Vagina (tissue), 2 donors: ENCODE data around the gene ENGASE. TPM values are rescaled to one million over a fixed set of nuclear protein-coding genes. Genes with fewer than 3 reads are reported as not detected.
A peak's percentile ranks its signal among the peaks of the same experiment; 100 is the strongest.

ENCODE experiments used
- DNase-seq, 2 donors: peaks; one replicate each; pipeline ENCODE4 v3.0.0-alpha.2; 2017; ENCODE audit errors: extremely low spot score in 2 of 2
- H3K27ac ChIP-seq: fragments of 200-600 bp; sonication (generic); one replicate; pipeline ENCODE4 v1.5.1; 2019
- H3K27me3 ChIP-seq: fragments of 200-600 bp; sonication (generic); one replicate; pipeline ENCODE4 v1.5.1; 2019
- H3K36me3 ChIP-seq, 2 donors: fragments of 200-600 bp; sonication (generic); one replicate each; pipeline ENCODE4 v1.5.1; 2017 to 2019
- H3K4me1 ChIP-seq: fragments of 200-600 bp; sonication (generic); one replicate; pipeline ENCODE4 v1.5.1; 2019
- H3K4me3 ChIP-seq, 2 donors: fragments of 200-600 bp; sonication (generic); 1 replicate in 1 of 2; 2 replicates in 1 of 2; pipeline ENCODE4 v1.5.1; 2016 to 2019
- H3K9me3 ChIP-seq: fragments of 200-600 bp; sonication (generic); one replicate; pipeline ENCODE4 v1.5.1; 2019
- POLR2A ChIP-seq, 2 donors: fragments of 450-650 bp; IDR thresholded peaks; one replicate each; pipeline ENCODE4 v1.6.1; 2017; ENCODE audit warnings: antibody characterized with exemption in 2 of 2, mild to moderate bottlenecking in 2 of 2, moderate library complexity in 2 of 2
- POLR2AphosphoS5 ChIP-seq, 2 donors: sonication (generic); formaldehyde crosslinking; IDR thresholded peaks; one replicate each; pipeline ENCODE4 v1.9.0; 2017; ENCODE audit warnings: antibody characterized with exemption in 2 of 2, mild to moderate bottlenecking in 2 of 2, low read depth in 1 of 2; ENCODE audit not compliant: insufficient read depth in 1 of 2
- intact Hi-C: fragments of 100-400 bp; cut with DNase I; formaldehyde crosslinking; loops from one replicate; pipeline ENCODE4 v1.15.1; 2023
- total RNA-seq: library from RNA; depleted of rRNA; stranded (reverse); fragments of >200 nt; gene quantifications from one replicate; pipeline ENCODE4 v1.2.3, GENCODE V29; 2016
- TF ChIP-seq, protein P1 (sequence below), 3 experiments: fragments of 450-650 bp in 2 of 3; fragments of 200-600 bp in 1 of 3; sonication (generic) in 1 of 3; IDR thresholded peaks; one replicate each; pipeline ENCODE4 v1.5.1; 2017 to 2019; ENCODE audit warnings: antibody characterized with exemption in 3 of 3, mild to moderate bottlenecking in 2 of 3, moderate library complexity in 2 of 3

The ENGASE gene
- total RNA-seq, 1 donor from 2014 or later = 13.8 TPM

DNA sequence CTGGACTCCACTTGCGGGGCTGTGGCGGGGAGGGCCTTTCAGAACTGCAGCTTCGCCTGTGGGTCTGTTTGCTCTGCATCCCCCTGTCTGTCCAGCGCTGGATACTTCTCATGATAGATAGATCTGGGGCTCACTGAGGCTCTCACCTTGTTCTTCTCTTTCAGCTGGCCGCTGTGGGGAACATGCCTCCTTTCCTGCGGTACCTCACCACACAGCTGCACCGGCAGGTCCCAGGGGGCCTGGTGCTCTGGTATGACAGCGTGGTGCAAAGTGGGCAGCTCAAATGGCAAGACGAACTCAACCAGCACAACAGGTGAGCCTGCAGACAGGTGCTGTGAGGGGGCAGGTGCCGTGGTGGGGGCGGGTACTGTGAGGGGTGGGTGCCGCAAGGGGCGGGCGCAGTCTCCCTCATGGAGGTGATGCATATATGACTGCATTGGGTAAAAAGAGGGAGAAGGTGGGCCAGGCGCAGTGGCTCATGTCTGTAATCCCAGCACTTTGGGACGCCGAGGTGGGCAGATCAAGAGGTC, 6.2 kb downstream of the ENGASE start:
- Histone ChIP-seq H3K27me3 (no peaks in the 10 kb centered on the region), H3K4me3 (no peak overlapping the region), H3K4me1 (peaks cover 6% of the 10 kb centered on the region), H3K9me3 (no peaks in the 10 kb centered on the region), H3K36me3 (peaks cover 0 to 49% of the 10 kb centered on the region in 2 donors), H3K27ac (no peak overlapping the region)
- DNase-seq = no peak
- TF ChIP-seq POLR2AphosphoS5 (IDR thresholded peaks at IDR 0.05; ENCODE audit: insufficient read depth in 1 of 2, low read depth in 1 of 2) = no peak
- TF ChIP-seq, protein P1, sequence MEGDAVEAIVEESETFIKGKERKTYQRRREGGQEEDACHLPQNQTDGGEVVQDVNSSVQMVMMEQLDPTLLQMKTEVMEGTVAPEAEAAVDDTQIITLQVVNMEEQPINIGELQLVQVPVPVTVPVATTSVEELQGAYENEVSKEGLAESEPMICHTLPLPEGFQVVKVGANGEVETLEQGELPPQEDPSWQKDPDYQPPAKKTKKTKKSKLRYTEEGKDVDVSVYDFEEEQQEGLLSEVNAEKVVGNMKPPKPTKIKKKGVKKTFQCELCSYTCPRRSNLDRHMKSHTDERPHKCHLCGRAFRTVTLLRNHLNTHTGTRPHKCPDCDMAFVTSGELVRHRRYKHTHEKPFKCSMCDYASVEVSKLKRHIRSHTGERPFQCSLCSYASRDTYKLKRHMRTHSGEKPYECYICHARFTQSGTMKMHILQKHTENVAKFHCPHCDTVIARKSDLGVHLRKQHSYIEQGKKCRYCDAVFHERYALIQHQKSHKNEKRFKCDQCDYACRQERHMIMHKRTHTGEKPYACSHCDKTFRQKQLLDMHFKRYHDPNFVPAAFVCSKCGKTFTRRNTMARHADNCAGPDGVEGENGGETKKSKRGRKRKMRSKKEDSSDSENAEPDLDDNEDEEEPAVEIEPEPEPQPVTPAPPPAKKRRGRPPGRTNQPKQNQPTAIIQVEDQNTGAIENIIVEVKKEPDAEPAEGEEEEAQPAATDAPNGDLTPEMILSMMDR (IDR thresholded peaks at IDR 0.05) = no peak
- TF ChIP-seq POLR2A (IDR thresholded peaks at IDR 0.05) = no peak
- intact Hi-C loops = loop anchor here (5.0 kb wide), 1 partner anchor 34 kb away; no protein-coding TSS in a partner anchor

DNA sequence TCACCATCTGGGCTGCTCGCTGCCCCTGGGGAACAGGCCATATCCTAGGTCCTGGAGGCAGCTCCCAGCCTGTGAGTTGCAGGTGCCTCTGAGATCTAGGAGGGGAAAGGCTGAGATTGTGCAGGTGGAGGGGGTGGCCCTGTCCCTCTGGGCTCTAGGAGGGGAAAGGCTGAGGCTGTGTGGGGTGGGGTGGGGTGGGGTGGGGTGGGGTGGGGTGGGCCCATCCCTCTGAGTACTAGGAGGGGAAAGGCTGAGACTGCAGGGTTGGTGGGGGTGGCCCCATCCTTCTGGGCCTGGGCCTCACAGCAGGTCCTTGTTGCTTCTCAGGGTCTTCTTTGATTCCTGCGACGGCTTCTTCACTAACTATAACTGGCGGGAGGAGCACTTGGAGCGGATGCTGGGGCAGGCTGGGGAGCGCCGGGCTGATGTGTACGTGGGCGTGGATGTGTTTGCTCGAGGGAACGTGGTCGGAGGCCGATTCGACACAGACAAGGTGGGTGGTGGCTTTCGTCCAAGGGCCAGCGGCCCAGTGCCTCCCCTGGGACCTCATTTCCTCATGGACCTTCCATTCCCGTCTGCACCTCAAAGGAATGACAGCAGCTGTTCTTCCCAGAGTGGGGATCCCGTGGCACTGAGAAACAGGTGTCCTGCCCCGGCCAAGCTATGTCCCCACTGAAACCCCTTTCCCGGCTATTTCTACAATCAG, 7.1 kb downstream of the ENGASE start:
- no peaks in the 10 kb centered on the region for H3K9me3 ChIP-seq
- peaks cover 0 to 58% of the 10 kb centered on the region in 2 donors for H3K36me3 ChIP-seq
- intact Hi-C loops = loop anchor here (5.0 kb wide), 1 partner anchor 34 kb away; no protein-coding TSS in a partner anchor
- no peaks in the 10 kb centered on the region for H3K4me1 ChIP-seq
- H3K27me3 ChIP-seq = no peaks in the 10 kb centered on the region
- H3K27ac ChIP-seq = no peak overlapping the region
- DNase-seq = no peak
- TF ChIP-seq POLR2AphosphoS5 (IDR thresholded peaks at IDR 0.05; ENCODE audit: insufficient read depth in 1 of 2, low read depth in 1 of 2) = no peak
- no peak overlapping the region for H3K4me3 ChIP-seq

DNA sequence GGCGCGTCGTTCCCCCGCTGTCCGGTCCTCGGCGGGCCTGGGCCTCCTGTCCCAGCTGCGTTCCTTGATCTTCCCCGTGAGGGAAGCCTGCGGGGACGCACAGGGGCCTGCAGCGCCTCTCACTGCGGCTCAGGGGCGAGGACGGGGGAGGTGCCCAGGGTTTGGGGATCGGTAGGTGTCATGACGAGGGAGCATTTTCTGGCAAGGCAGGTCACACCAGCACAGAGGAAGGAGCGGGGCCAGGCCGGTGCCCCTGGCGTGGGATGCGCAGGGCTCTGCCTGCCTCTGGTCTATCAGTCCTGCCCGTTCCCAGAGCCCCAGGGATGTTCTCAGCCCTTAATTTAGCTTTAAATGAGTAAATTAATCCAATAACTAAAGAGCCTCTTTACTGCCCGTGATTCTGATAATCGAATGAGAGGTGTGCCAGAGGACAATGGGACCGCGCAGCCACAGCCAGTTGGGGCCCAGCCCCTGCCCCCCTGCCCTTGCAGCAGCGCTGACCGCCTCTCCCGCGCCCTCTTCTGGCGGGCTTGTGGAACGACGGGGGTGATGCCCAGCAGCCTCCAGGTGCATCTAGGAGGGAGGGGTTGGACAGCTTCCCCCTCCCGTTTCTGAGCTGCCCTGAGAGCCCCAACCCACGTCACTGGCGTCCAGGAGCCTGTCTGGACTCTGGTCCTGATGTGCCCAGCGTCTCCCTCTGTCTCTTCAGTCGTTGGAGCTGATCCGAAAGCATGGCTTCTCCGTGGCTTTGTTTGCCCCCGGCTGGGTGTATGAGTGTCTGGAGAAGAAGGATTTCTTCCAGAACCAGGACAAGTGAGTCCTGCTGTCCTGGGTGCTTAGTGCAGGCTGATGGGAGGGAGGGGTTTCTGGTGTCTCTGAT, 7.9 kb downstream of the ENGASE start:
- Histone ChIP-seq H3K36me3 (peaks cover 0 to 65% of the 10 kb centered on the region in 2 donors), H3K27me3 (no peaks in the 10 kb centered on the region), H3K4me1 (no peaks in the 10 kb centered on the region), H3K4me3 (no peak overlapping the region), H3K9me3 (no peaks in the 10 kb centered on the region), H3K27ac (no peak overlapping the region)
- TF ChIP-seq POLR2A (IDR thresholded peaks at IDR 0.05) = no peak
- TF ChIP-seq, protein P1 (IDR thresholded peaks at IDR 0.05) = peak in 2 of 3 experiments; percentile 55
- DNase-seq = no peak
- intact Hi-C loops = loop anchor here (5.0 kb wide), 1 partner anchor 35 kb away; no protein-coding TSS in a partner anchor

DNA sequence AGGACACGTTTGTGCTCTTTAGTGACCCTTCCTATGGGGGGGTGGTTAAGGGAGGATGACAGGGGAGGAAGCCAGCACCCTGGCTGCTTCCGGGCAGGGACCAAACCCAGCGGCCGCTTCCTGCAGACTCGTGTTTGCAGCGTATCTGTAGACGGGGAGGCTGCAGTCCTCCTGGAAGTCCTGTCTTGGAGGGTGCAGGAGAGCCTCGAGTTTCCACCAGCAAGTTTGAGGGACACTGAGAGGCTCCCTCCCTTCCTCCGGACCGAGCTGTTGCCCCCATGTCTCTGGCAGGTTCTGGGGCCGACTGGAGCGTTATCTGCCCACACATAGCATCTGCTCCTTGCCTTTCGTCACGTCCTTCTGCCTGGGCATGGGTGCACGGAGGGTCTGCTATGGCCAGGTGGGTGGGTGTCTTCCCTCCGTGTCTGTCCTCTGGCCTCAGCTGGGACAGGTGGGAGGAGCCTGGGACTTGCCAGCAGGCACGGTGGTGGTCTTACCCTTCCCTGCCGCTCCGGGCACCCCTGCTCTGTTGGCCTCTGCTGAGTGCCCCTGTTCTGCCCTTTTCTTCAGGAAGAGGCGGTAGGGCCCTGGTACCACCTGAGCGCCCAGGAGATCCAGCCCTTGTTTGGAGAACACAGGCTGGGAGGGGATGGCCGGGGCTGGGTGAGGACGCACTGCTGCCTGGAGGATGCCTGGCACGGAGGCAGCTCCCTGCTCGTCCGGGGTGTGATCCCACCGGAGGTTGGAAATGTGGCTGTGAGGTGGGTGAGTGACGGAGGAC, 8.8 kb downstream of the ENGASE start:
- intact Hi-C loops = loop anchor here (5.0 kb wide), 1 partner anchor 36 kb away; no protein-coding TSS in a partner anchor
- Histone ChIP-seq H3K27ac (no peak overlapping the region), H3K9me3 (no peaks in the 10 kb centered on the region), H3K27me3 (no peaks in the 10 kb centered on the region), H3K36me3 (peaks cover 0 to 58% of the 10 kb centered on the region in 2 donors), H3K4me3 (no peak overlapping the region), H3K4me1 (no peaks in the 10 kb centered on the region)
- TF ChIP-seq POLR2AphosphoS5 (IDR thresholded peaks at IDR 0.05; ENCODE audit: insufficient read depth in 1 of 2, low read depth in 1 of 2) (no peak), POLR2A (IDR thresholded peaks at IDR 0.05) (no peak)
- TF ChIP-seq, protein P1 (IDR thresholded peaks at IDR 0.05) = no peak
- DNase-seq = no peak
